DMS53 treated with DMSO at 0.1 percent for 48 hours (cell line): ENCODE measurements around the gene GALNT17.
"Not testable (repeated sequence)": the region's sequence is repeated elsewhere in the genome, so short reads cannot be mapped to it uniquely, and the experiment has no call there.

ENCODE experiments used
- DNase-seq: peaks from one replicate; lab custom pipeline; 2025; ENCODE audit not compliant: unreplicated experiment; lab: John Stamatoyannopoulos, UW

Gene GALNT17

DNA sequence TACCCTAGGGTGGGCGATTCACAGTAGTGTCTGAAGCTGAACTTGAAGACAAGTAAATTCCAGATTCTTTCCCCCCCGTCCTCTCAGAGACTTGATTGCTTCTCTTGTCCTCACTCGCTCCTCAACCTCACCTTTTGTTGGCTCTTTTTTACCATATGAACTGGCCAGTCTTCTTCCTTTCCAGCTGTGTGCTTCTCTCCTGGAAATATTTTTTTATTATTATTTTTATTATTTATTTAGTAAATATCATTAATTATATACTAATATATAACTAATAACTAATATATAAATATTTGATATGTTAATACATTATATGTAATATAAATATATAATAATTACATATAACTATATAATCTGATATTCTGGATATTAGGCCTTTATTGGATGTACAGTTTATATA lies 484.3 kb downstream of the GALNT17 start:
- no peak for DNase-seq

DNA sequence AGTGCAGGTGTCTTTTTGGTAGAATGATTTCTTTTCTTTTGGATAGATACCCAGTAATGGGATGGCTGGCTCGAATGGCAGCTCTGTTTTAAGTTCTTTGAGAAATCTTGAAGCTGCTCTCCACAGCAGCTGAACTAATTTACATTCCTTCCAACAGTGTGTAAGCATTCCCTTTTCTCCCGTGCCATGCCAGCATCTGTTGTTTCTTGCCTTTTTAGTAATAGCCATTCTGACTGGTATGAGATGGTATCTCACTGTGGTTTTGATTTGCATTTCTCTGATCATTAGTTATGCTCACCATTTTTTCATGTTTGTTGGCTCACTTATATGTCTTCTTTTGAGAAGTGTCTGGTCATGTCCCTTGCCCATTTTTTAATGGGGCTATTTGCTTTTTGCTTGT lies 486.3 kb downstream of the GALNT17 start:
- DNase-seq: no peak

DNA sequence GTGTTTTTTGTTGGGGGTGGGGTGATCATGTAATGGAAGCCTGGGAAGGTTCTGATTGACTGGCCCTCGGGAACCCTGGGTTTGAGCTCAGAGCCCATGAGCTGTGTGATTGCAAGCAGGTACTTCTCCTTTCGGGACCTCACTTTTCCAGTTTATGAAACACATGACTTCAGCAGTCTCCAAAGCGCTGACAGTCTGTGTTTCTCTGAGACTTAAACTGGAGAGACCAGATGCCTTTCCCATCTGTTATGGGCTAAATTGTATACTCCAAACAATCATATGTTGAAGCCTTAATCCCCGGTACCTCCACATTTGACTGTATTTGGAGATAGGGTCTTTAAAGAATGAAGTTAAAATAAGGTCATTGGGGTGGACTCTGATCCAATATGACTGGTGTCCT lies 493.6 kb downstream of the GALNT17 start:
- no peak for DNase-seq

DNA sequence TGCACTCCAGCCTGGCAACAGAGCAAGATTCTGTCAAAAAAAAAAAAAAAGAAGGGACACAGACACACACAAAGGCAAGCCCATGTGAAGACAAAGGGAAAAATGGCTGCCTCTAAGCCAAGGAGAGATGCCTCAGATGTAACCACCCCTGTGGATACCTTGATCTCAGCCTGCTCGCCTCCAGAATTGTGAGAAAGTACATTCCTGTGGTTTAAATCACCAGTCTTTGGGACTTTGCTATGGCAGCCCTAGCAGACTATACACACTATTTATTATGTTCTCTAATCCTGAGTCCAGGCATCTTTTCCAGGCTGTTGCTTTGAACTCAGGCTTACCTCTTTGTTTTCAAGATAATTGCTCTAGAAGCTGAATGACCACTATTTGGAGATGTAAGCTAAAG lies 494.3 kb downstream of the GALNT17 start:
- no peak for DNase-seq

DNA sequence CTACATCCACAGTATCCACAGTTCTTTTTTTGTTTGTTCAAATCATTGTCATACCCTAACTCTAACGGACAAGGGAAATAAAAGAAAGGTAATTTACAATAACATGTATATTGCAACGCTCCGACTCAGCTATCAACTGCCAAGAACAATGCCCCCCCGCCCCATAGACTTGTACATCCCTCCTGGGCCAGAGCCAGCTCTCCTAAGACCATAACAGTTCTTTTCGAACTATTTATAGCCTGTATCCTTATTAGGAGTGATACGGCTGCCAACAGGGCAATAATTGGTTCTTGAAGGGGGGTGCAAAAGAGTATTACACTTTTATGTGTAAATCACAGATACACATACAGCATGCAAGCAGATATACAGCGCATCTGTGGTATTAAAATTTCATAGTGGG lies 495.7 kb downstream of the GALNT17 start:
- DNase-seq: no peak

DNA sequence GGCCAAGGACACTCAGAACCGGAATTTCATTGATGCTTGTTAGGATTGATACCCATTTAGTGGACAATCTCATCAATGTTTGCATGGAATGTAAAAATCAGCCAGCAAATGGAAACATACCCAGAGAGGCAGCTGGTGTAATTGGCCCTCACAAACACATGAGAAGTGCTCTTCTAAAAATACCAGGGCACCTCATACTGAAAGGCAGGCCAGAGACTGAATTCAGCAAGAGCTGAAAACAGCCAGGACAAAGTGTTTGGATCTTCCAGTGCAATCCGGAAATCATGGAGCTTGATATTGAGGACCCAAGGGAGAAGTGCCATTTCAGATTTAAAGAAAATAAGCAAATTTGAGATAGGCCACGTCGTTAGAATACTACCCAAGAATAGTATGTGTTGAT lies 498.6 kb downstream of the GALNT17 start:
- no peak for DNase-seq

DNA sequence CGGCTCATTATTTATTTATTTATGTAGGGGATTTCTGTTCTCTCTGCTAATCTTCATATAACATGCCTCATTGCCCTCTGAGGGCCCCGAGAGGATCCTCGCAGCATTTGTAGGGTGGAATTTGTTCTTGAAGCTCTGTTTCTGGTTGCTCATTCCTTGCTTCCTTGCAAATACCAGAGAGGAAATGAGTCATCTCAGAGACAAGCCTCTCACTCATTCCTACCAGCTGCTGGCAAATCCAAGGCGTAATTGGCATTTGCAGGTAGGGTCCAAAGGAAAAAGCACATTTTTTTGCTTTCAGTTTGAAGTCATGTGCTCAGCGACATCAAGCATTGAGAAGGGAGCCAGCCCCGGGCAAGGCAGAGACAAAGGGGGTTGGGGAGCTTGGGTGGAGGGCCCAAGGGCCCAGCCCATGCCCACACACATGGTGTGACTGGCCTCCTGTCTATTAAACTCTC lies 501.6 kb downstream of the GALNT17 start:
- peak; percentile 14 for DNase-seq

DNA sequence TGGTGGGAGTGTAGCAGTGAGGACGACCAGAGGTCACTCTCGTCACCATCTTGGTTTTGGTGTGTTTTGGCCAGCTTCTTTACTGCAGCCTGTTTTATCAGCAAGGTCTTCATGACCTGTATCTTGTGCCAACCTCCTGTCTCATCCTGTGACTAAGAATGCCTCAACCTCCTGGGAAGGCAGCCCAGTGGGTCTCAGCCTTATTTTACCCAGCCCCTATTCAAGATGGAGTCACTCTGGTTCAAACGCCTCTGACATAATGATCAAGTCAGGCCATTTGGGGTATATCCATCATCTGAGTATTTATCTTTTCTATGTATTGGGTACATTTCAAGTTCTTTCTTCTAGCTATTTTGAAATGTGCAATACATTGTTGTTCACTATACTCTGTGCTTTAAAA lies 503.9 kb downstream of the GALNT17 start:
- not testable (repeated sequence) for DNase-seq

DNA sequence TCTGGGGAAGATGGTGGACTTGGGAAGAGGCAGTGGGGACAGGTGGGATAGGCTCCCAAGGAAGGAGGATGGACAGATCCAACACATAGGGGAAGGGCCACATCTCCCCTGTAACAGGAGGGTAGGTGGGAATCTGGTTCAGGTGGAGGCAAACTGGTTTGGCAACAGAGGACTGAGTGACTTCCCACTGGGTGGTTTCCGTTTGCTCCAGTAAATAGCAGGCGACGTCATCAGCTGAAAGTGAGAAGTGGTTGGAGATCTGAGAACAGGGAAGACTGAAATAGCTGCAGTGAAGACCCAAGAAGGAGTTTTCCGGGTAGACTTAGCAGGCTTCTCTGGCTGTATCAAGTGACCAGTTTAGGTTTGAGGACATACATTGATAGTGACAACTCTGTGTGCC lies 504.4 kb downstream of the GALNT17 start:
- no peak for DNase-seq

DNA sequence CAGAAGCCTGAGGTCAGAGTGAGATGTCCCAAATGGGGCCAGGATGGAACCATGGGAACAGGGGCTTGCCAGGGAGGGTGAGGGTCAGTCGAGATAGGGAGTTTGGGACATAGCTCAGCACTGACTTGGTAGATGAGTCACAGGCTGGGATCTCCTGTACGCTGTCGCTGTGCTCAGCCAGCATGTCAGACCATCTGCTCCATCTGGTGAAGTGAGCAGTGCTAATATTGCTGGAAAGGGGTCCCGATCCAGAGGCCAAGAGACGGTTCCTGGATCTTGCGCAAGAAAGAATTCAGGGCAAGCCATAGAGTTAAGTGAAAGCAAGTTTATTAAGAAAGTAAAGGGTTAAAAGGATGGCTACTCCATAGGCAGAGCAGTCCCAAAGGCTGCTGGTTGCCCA lies 505.6 kb downstream of the GALNT17 start:
- DNase-seq: no peak

DNA sequence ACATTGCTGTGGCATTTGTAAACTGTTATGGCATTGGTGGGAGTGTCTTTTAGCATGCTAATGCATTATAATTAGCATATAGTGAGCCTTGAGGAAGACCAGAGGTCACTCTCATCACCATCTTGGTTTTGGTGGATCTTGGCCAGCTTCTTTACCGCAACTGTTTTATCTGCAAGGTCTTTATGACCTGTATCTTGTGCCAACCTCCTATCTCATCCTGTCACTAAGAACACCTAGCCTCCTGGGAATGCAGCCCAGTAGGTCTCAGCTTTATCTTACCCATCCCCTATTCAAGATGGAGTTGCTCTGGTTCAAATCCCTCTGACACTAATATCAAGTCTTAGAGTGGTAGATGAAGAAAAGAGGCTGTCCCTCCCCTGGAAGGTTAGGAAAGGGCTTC lies 506.2 kb downstream of the GALNT17 start:
- DNase-seq: no peak

DNA sequence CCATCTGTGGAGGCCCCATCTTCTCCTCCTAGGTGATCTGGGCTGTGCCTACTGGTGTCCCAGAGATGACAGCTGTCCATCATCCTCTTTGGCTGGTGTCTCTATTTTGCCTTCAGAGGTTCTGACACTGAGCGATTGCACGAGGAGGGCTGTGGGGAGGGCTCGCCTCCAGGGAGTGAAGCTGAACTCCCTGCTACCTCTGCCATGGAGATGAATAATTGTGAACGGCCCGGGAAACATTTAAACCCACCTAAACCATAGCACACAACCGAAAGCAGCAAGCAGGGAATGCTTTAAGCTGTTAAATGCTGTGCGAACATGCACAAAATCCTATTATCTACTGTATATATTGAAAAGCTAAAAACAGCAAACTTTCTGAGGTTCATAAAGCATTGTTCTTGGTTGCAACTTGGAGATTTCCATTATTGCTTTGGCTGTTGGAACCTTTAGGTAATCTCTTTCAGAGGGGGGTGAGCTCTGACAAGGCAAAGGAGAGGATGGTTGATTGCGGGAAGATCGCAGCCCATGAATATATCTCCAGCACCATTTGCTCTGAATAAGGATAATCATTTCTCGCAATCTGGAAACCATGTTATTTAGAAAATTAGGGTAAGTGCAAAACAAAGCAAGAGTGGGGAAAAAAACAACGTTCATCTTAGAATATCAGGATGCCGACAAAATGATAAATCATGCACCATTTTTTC lies 507.6 kb downstream of the GALNT17 start:
- no peak for DNase-seq

DNA sequence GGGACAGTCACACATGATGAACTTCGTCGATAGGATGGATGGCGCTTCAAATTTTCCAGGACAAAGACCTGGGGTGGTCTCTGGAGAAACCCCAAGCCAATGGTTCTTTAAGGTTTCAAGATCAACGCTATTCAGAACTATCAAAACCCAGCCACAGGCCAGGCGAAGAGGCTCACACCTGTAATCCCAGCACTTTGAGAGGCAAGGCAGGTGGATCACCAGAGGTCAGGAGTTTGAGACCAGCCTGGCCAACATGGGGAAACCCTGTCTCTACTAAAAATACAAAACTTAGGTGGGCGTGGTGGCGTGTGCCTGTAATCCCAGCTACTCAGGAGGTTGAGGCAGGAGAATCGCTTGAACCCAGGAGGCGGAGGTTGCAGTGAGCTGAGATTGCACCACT lies 511.1 kb downstream of the GALNT17 start:
- DNase-seq: not testable (repeated sequence)

DNA sequence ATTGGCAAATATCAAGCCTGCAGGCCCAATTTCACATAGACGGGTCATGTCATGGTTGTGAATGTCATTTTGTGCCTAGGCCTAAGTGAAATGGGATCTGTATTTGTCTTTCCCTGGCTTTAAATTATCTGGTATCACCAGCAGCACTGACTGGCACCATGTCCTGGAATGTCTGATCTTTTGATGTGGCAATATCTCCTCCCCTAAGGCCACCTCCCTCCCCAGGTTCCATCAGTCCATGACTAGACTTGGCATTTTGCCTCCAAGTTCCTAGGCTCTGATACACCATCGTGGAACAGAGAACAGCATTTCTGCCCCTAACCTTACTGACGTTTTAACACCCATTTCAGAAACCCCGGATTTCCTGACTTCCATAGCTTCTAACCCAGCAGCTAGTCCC lies 513.9 kb downstream of the GALNT17 start:
- DNase-seq: no peak

DNA sequence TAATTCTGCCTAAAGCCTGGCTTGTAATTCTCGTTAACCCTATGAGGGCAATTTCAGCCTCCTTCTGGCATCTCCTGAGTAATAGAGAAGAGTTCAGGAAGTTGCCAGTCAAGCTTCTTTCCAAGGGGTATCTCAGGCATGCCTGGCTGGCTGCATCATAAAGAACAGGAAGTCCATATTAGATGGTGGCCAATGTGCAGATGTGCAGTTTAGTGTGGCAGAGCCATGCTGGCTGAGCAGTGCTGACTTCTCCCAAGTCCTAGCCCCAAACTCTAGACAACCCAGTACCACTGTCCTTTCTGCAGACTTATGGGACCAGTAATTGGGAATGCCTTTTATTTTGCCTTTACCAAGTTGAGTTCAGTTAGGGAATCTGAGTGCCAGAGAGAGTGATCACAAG lies 517.9 kb downstream of the GALNT17 start:
- DNase-seq: no peak

DNA sequence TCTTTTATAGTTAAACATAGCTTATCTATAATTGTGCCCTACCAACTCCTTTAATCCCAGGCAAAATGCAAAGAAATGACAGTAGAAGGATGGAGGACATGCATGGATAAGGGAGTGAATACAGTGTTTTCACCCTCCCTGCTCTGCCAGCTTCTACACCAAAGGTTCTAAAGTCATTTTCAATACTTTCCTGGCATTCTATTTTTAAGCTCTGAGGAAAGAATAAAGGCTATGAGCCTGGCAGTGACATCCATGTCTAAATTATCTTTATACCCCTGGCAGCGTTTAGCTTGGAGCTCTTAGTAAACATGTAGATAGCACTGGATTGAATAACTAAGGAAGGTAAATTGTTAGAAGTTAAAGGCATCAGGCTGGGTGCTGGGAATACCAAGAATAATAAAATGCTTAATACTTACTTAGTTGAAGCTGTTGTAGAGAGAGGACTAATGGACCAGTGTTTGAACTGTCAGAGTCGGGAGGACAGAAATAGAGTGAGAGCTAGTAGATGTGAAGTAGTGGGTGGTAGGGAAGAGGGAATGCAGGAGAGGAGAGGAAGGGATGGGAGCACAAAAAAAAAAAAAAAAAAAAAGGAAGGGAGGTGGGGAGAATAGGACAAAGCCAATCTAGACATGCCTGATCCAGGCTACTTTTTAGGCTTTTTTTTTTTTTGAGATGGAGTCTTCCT lies 518.9 kb downstream of the GALNT17 start:
- no peak for DNase-seq

DNA sequence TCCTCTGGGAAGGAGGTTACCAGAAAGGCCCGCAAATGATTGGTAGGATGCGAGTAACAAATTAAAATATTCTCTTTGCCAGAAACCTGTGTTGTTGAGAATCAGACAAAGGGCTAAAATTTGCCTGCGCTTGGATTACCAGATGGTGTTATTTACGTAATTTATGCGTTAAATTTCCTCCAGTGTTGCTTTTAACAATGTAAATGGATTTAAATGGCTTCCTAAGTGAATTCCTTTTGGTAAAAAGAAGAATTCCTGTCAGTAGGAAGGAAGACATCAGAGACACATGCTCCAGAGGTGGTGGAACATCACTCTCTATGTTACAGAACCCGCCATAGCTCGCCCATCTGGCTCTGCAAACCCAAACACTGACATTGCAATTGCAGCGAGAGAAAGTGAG lies 520.6 kb downstream of the GALNT17 start:
- DNase-seq: no peak

DNA sequence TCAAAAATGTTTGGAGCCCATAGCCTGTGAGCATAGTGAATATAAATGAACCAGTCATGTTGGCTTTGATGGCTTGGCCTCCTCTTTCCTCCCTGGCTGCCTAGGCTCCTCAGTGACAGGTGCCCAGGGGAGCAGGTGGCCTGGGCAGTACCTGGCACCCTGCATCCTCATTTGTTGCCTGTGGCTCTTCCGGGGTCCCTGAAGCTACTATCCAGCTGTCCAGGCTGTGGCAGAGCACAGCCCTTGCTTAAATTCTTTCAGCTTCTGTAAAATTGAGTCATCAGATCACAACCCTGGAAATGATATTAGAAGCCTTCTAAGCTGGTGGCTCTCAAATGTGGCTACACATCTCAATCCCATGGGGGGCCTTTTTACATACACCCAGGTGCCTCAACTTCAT lies 525.4 kb downstream of the GALNT17 start:
- DNase-seq: no peak

DNA sequence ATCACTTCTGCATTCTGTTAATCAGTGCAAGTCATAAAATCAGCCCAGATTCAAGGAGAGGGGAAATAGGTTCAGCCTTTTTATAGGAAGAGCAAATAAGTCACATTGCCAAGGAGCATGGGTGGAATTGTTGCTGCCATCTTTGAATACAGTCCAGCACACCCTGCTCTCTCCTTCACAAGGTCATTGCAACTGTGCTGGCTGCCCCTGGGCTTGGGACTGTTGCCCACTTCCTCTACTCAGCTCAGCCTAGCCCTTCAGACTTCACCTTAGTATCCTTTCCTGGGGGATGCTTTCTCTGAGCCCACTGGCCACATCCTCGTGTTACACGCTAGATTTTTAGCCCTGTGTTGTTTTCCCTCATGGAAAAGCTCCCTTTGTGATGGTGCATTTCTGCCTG lies 527.7 kb downstream of the GALNT17 start:
- no peak for DNase-seq

DNA sequence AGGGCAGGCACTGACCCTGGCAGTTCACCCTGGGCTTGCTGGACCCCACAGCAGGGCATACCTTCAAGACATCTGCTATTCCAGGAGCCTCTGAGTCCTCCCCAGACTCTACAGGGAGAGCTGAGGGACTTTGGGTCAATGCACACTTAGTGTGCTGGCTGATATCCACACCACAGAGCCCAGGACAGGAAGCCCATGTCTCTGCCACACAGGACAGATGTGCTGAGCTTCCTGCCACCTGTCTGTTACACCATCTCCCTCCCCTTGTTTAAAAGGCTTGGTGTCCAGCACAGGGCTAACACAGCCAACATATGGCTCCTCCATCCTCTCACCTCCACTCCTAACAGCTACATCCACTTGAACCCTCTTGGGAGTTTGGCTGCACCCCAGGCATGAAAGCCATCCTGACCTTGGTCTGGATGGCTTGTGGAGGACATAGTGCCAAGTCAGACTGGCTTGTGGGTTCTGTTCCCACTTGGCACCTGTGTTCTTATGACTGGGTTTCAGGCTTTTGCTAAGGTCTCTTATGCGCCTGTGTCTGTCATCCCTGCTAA lies 529.8 kb downstream of the GALNT17 start:
- no peak for DNase-seq

DNA sequence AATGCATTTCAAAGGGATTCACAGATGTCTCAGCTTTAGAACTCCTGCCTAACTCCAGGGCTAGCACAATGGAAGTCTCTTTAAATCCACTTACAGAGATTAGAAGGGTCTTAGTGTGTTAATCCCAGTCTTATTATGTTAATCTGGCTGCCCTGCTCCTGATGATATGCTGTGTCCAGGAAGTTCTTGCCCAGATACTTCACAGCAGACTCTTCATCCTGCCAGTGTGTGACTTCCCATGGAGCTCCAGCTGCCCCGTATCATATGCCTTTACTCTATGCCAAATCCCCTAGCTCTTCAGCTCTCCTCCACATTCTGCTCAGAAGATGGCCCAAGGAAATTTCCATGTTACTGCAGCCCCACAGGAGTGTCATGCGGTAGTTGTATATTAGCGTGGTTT lies 533.8 kb downstream of the GALNT17 start:
- DNase-seq: no peak

DNA sequence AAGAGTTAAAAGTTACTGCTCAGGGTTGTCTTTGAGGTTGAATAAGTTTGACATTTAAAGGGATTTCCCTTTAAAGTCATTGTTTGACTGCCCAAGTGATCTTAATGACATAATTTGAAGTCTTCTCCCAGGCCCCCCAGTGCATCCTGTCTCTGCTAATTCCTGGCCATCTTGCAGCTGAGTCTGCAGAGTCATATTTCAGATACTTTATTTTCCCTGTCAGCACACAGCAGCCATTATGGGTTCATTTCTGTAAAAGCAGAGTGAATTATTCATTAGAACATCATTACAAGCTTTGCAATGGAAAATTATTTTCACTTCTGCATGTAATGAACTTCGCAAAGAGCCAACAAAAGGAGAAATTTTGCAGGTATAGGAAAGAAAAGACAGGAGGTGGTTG lies 536.6 kb downstream of the GALNT17 start:
- no peak for DNase-seq

DNA sequence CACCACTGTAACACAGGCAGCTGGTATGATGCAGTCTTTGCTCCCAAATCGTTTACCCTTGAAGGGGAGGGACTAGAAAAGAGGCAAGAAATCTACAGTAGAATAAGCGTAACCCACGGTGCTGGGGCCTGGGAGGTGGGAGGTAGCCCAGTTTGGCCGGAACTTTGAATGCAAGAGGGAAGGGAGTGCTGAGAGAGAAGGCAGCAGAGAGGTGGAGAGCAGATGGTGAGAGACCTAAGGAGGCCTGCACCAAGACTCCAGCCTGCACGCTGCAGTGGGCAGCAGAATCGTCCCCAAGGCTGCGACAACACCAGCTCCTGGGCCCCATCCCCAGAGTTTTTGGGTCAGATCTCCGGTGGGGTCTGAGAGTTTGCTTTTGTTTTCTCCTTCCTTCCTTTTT lies 547.5 kb downstream of the GALNT17 start:
- DNase-seq: no peak
